Liver (tissue), 9 donors: ENCODE measurements around the gene DOCK9. TPM values are rescaled to one million over a fixed set of nuclear protein-coding genes. Genes with fewer than 3 reads are reported as not detected.

Experiments
- DNase-seq: peaks from one replicate; pipeline ENCODE4 v3.0.0-alpha.2; 2017; ENCODE audit warnings: low spot score
- H3K27ac ChIP-seq, 2 donors: one replicate each; pipeline ENCODE4 v1.7.0; 2013; ENCODE audit warnings: inconsistent platforms in 2 of 2, low read length in 2 of 2, control low read depth in 1 of 2, low read depth in 1 of 2, mild to moderate bottlenecking in 1 of 2
- H3K27me3 ChIP-seq, 4 donors: one replicate each; pipeline versions ENCODE4 v1.6.1 to v1.7.0; 2013; ENCODE audit warnings: low read length in 3 of 4, inconsistent platforms in 1 of 4, mild to moderate bottlenecking in 1 of 4, moderate library complexity in 1 of 4; ENCODE audit not compliant: control insufficient read depth in 4 of 4, insufficient read depth in 4 of 4
- H3K36me3 ChIP-seq, 4 donors: one replicate each; pipeline versions ENCODE4 v1.6.1 to v1.7.0; 2013; ENCODE audit warnings: low read length in 3 of 4, mild to moderate bottlenecking in 3 of 4, low read depth in 1 of 4, moderate library complexity in 1 of 4; ENCODE audit not compliant: control insufficient read depth in 4 of 4, insufficient read depth in 3 of 4
- H3K4me1 ChIP-seq, 4 donors: one replicate each; pipeline versions ENCODE4 v1.6.1 to v1.7.0; 2013; ENCODE audit warnings: low read length in 3 of 4, mild to moderate bottlenecking in 3 of 4, moderate library complexity in 1 of 4; ENCODE audit not compliant: control insufficient read depth in 4 of 4, insufficient read depth in 4 of 4
- H3K4me3 ChIP-seq, 3 donors: one replicate each; pipeline versions ENCODE4 v1.6.1 to v1.7.0; 2013; ENCODE audit warnings: low read length in 3 of 3, control low read depth in 1 of 3, low read depth in 1 of 3, mild to moderate bottlenecking in 1 of 3
- H3K9ac ChIP-seq, 2 donors: one replicate each; pipeline ENCODE4 v1.7.0; 2013; ENCODE audit warnings: low read length in 2 of 2, mild to moderate bottlenecking in 2 of 2, moderate library complexity in 2 of 2, control low read depth in 1 of 2, low read depth in 1 of 2
- H3K9me3 ChIP-seq, 4 donors: one replicate each; pipeline versions ENCODE4 v1.6.1 to v1.7.0; 2013; ENCODE audit warnings: low read length in 3 of 4; ENCODE audit not compliant: control insufficient read depth in 4 of 4
- ATF3 ChIP-seq: IDR thresholded peaks from 2 replicates; pipeline ENCODE4 v1.6.1; 2016; ENCODE audit warnings: antibody characterized with exemption
- EGR1 ChIP-seq, 2 donors: IDR thresholded peaks; 2 replicates each; pipeline ENCODE4 v1.6.1; 2016 to 2018; ENCODE audit warnings: antibody characterized with exemption in 2 of 2, low read depth in 2 of 2
- FOXA1 ChIP-seq: IDR thresholded peaks from 2 replicates; pipeline ENCODE4 v1.6.1; 2016; ENCODE audit warnings: antibody characterized with exemption
- FOXA2 ChIP-seq: IDR thresholded peaks from 2 replicates; pipeline ENCODE4 v1.6.1; 2016; ENCODE audit warnings: antibody characterized with exemption
- GABPA ChIP-seq, 2 donors: IDR thresholded peaks in 1 of 2; conservative IDR thresholded peaks in 1 of 2; 2 replicates each; pipeline ENCODE4 v1.6.1; 2016; ENCODE audit warnings: antibody characterized with exemption in 2 of 2, mild to moderate bottlenecking in 1 of 2, moderate library complexity in 1 of 2
- HNF4A ChIP-seq, 2 donors: conservative IDR thresholded peaks; 2 replicates each; pipeline ENCODE4 v1.6.1; 2016; ENCODE audit warnings: antibody characterized with exemption in 2 of 2, mild to moderate bottlenecking in 2 of 2
- HNF4G ChIP-seq: IDR thresholded peaks from 2 replicates; pipeline ENCODE4 v1.6.1; 2016; ENCODE audit warnings: antibody characterized with exemption
- JUND ChIP-seq, 2 donors: IDR thresholded peaks; 2 replicates each; pipeline ENCODE4 v1.6.1; 2016; ENCODE audit warnings: antibody characterized with exemption in 2 of 2
- NR2F2 ChIP-seq: IDR thresholded peaks from 2 replicates; pipeline ENCODE4 v1.6.1; 2016; ENCODE audit warnings: antibody characterized with exemption
- RAD21 ChIP-seq, 2 donors: IDR thresholded peaks; 2 replicates each; pipeline ENCODE4 v1.6.1; 2016; ENCODE audit warnings: antibody characterized with exemption in 2 of 2, mild to moderate bottlenecking in 2 of 2
- RXRA ChIP-seq, 2 donors: IDR thresholded peaks; 2 replicates each; pipeline ENCODE4 v1.6.1; 2017 to 2018; ENCODE audit warnings: antibody characterized with exemption in 2 of 2, mild to moderate bottlenecking in 1 of 2
- SP1 ChIP-seq: IDR thresholded peaks from 2 replicates; pipeline ENCODE4 v1.6.1; 2018; ENCODE audit warnings: antibody characterized with exemption, mild to moderate bottlenecking
- TAF1 ChIP-seq: conservative IDR thresholded peaks from 2 replicates; pipeline ENCODE4 v1.6.1; 2016; ENCODE audit warnings: antibody characterized with exemption, mild to moderate bottlenecking
- ZBTB33 ChIP-seq: IDR thresholded peaks from 2 replicates; pipeline ENCODE4 v1.6.1; 2016; ENCODE audit warnings: antibody characterized with exemption
- WGBS: extraction: QIAGEN DNeasy Blood & Tissue Kit; methylation state at CpG from one replicate; pipeline ENCODE4 v1.1.7; 2013; 5-methylcytosine and 5-hydroxymethylcytosine counted together
- polyA plus RNA-seq, 2 donors: library from polyadenylated mRNA; stranded (reverse) in 1 of 2; unstranded in 1 of 2; fragments of 200-250 nt in 1 of 2; fragments of >200 nt in 1 of 2; fragmentation: Nextera tagmentation in 1 of 2; extraction: Ambion mirVana in 1 of 2; gene quantifications; one replicate each; pipeline versions ENCODE4 v1.2.1 to v1.2.3, GENCODE V29; 2013 to 2015
- total RNA-seq, 2 donors: library from RNA; depleted of rRNA; stranded (reverse); fragments of >200 nt; gene quantifications; one replicate each; pipeline ENCODE4 v1.2.3, GENCODE V29; 2014
- TF ChIP-seq, protein P1 (sequence below): IDR thresholded peaks from 2 replicates; pipeline ENCODE4 v1.6.1; 2016; ENCODE audit warnings: antibody characterized with exemption, mild to moderate bottlenecking
- TF ChIP-seq, protein P2 (sequence below): IDR thresholded peaks from 2 replicates; pipeline ENCODE4 v1.6.1; 2016; ENCODE audit warnings: antibody characterized with exemption
- donor health status: healthy.
- donor health status: healthy.
- donor health status: healthy.
- donor health status: healthy.
- donor health status: healthy.

Gene DOCK9
- total and polyA plus RNA-seq, 4 donors = 5.4 to 31.3 (median 10.6) TPM

- TF ChIP-seq, protein P1, sequence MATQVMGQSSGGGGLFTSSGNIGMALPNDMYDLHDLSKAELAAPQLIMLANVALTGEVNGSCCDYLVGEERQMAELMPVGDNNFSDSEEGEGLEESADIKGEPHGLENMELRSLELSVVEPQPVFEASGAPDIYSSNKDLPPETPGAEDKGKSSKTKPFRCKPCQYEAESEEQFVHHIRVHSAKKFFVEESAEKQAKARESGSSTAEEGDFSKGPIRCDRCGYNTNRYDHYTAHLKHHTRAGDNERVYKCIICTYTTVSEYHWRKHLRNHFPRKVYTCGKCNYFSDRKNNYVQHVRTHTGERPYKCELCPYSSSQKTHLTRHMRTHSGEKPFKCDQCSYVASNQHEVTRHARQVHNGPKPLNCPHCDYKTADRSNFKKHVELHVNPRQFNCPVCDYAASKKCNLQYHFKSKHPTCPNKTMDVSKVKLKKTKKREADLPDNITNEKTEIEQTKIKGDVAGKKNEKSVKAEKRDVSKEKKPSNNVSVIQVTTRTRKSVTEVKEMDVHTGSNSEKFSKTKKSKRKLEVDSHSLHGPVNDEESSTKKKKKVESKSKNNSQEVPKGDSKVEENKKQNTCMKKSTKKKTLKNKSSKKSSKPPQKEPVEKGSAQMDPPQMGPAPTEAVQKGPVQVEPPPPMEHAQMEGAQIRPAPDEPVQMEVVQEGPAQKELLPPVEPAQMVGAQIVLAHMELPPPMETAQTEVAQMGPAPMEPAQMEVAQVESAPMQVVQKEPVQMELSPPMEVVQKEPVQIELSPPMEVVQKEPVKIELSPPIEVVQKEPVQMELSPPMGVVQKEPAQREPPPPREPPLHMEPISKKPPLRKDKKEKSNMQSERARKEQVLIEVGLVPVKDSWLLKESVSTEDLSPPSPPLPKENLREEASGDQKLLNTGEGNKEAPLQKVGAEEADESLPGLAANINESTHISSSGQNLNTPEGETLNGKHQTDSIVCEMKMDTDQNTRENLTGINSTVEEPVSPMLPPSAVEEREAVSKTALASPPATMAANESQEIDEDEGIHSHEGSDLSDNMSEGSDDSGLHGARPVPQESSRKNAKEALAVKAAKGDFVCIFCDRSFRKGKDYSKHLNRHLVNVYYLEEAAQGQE = no peak
- TF ChIP-seq FOXA2 (no peak), GABPA (IDR thresholded peaks at IDR 0.05 in 1 of 2, conservative IDR thresholded peaks at IDR 0.05 in 1 of 2) (no peak)
Observed at GRCh38 chr13:98853771-98854221, 124.1 kb downstream of the DOCK9 start (continued).

DNA sequence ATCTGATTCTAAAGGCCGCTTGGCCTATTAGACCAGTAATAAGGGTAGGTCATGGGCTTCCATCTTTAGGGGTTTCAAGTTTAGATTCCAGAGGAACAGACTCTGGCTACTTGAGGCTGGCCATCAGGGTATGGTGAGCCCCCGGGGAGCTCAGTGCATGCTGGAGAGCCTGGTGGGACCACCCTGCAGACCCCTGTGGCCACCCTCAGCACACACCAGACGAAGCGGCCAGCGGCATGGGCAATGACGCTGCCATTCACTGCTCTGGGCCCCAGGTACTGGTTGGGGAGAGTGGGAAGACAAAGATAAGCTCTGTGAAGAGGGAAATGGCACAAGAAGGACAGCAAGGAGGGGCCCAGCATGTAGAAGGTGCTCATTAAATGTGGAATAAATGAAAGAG, 126.6 kb downstream of the DOCK9 start:
- H3K27me3 ChIP-seq = no peaks in the 10 kb centered on the region
- H3K36me3 ChIP-seq = peaks cover 0 to 7% (median 5%) of the 10 kb centered on the region in 4 donors
- H3K9ac ChIP-seq = no peak overlapping the region
- DNase-seq = no peak
- no peaks in the 10 kb centered on the region for H3K4me1 ChIP-seq
- 99% methylated on average over 6 of the region's 6 CpGs for WGBS
- no peaks in the 10 kb centered on the region for H3K9me3 ChIP-seq
- H3K4me3 ChIP-seq = no peak overlapping the region
- H3K27ac ChIP-seq = no peak overlapping the region
- TF ChIP-seq SP1 (no peak), ATF3 (no peak), HNF4A (conservative IDR thresholded peaks at IDR 0.05) (no peak), EGR1 (IDR thresholded peaks at IDR 0.05; ENCODE audit: low read depth in 2 of 2) (no peak), JUND (IDR thresholded peaks at IDR 0.05) (no peak), GABPA (IDR thresholded peaks at IDR 0.05 in 1 of 2, conservative IDR thresholded peaks at IDR 0.05 in 1 of 2) (no peak), TAF1 (no peak), FOXA2 (no peak), NR2F2 (no peak), ZBTB33 (no peak), HNF4G (no peak), RXRA (IDR thresholded peaks at IDR 0.05) (no peak), FOXA1 (no peak), RAD21 (IDR thresholded peaks at IDR 0.05) (no peak)
- TF ChIP-seq, protein P2, sequence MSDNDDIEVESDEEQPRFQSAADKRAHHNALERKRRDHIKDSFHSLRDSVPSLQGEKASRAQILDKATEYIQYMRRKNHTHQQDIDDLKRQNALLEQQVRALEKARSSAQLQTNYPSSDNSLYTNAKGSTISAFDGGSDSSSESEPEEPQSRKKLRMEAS = no peak
- TF ChIP-seq, protein P1 = no peak
